Kidney capillary endothelial cell (primary cell): ENCODE data around the gene UGT1A1.

Experiments
- DNase-seq: peaks from one replicate; pipeline ENCODE4 v3.0.0-alpha.2; 2018; ENCODE audit warnings: low spot score

The UGT1A1 gene

GRCh38 chr2:233817995-233818638, 58.0 kb downstream of the UGT1A1 start:
- DNase-seq: no peak

- DNase-seq: no peak
These were observed 58.9 kb downstream of the UGT1A1 start for GRCh38 chr2:233818639-233819621.

DNA sequence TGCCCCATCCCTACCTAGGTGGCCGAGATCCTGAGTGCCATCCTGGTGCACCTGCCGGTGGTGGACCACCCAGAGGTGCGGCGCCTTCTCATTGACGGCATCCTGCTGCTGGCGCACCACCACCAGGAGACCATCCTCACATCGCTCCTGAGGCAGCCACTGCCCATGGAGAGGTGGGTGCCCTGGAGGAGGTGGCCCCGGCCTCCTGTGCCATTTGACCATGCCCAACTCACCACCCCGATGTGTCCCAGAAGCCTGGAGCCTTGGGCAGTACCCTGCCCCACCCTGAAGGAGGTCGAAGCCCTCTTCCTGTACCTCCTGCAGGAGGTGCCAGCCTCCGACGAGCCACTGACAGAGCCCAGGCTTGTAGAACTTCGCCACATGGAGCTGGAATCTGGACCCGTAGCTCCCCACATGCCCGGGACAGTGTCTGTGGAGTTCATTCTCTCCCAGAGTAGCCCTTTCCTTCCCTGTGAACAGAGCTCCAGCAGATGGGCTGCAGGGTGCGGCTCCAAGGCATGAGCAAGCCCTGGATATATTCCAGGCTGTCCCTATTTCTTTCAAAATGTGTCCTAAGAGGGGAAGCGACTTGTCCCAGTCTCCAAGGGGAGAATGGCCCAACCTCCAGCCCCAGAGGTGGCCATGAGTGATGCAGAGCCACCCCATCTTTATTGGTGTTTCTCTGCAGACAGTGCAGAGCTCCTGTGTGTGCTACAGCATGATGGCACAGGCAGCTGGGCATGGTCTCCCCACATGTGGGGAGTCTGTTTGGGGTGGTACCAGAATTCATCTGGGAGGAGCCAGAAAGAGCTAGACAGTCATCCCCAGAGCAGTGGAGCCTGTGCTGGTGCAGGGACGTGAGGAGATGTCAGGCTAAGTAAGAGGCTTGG, 60.1 kb downstream of the UGT1A1 start:
- DNase-seq: no peak

- no peak for DNase-seq
These were observed 60.7 kb downstream of the UGT1A1 start for GRCh38 chr2:233820774-233821105.

DNA sequence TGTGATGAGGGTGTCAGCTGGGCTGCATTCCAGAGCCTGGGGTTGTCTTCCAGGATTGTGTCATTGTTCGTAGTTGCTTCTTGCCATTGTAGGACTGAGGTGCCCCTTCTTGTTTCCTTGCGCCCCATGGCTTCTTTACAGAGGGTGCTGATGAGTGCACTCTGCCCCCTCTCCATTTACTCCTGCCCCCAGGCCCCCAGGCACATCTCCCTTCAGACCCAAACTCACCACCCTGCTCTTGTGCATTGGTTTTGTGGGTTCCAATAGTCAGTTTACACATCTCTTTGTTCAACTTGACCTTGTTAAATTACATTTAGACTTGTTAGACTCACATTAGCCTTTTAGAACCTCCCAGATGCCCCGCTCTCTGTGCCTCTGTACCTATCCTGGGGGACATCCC, 61.1 kb downstream of the UGT1A1 start:
- DNase-seq: no peak

DNA sequence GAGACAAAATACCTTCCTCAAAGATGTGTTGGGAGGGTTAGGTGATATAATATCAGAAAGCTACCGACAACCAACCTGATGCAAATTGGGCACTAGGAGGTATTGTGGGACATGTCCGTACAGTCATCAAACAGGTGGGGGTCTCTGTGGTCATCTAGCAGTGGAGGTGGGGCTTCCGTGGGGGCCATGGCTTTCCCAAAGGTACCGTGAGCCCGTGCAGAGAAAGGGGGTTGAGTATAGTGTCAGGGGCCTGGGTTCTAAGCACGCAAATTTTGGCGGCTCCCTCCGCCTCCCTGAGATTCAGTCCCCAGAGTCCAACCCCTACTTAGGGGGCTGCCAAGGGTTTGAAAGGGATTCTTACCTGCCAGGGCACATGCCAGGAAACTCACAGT, 61.6 kb downstream of the UGT1A1 start:
- DNase-seq: no peak

- DNase-seq: no peak
These were observed 62.2 kb downstream of the UGT1A1 start for GRCh38 chr2:233822101-233822771.
